ENCODE data around the gene GPR12. TPM values are rescaled to one million over a fixed set of nuclear protein-coding genes. Genes with fewer than 3 reads are reported as not detected.

The GPR12 gene, protein sequence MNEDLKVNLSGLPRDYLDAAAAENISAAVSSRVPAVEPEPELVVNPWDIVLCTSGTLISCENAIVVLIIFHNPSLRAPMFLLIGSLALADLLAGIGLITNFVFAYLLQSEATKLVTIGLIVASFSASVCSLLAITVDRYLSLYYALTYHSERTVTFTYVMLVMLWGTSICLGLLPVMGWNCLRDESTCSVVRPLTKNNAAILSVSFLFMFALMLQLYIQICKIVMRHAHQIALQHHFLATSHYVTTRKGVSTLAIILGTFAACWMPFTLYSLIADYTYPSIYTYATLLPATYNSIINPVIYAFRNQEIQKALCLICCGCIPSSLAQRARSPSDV
- total RNA-seq (2014; rRNA removed; shearing (Covaris generic); ENCODE audit: low replicate concordance) = not detected in 2 replicates

DNA sequence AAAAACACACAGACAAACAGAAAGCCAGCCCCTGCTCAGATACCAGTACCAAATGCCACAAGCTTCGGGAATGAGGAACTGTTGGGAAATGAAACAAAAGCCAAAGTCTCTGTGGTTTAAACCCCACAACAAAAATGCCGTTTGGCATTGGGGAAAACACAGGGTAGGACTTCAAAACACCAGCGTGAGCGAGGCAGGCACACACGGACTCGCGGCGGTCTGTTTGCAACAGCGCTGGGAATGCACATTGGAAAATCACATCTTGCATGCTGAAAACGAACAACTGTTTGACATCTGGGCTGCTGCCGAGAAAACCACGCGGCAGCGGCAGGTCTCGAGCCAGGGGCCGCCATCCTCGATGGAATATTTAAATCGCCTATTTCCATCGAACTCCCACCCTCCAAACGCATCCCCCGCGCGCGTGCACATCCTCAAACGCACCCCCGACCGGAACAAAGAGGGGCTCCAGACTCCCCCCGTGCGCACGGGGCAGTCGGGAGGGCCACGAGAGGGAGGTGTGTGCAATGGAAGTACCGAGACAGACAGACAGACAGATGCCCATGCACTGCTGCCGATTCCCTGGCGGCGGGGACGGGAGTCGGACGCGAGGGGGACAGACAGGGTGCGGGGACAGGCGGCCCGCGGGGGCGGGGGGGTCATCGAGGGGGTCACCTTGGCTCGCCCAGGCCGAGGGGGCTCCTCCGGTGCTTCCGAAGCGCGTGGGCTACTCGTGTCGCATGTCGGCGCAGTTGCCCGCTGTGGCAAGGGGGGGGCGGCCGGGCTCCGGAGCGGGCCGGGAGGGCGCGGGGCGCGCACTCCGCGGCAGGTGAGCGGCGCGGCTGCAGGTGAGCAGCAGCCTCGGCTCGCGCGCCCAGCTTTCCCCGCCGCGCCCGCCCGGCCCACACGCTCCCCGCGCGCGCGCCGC, at the start of gene GPR12:
Gene GPR12, minus strand, starts transcription at position 880 of the 925 bp plus-strand sequence. CDS start 959 bp downstream, outside the sequence.
- no peaks in the 10 kb centered on the region for H3K9me3 ChIP-seq
- H3K4me3 ChIP-seq = peak within 1 kb of the TSS; percentile 9; the same call in 1 of the 2 replicates
- DNase-seq = peak; percentile 14
- no peaks in the 10 kb centered on the region for H3K36me3 ChIP-seq
- peaks cover 76% of the 10 kb centered on the region for H3K27me3 ChIP-seq

DNA sequence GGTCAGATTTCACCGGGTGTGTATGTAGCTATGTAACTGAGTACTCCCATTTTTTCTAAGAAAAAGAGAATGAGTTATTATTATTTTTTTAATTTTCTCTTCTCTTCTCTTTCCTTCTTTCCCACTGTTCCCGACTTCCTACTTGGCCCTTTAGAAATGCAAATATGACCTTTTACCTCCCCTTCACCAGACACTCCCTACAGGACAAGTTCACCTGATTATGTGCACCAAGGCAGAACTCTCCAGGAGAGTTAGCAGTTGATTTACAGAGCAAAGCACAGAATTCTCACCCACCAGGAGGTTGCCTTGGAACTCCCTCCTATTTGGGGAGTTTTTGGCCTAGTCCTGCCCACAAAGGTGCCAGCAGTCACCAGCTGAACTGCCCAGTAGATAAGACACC, 49.5 kb upstream of the GPR12 start:
- Histone ChIP-seq H3K4me3 (no peak overlapping the region), H3K36me3 (no peaks in the 10 kb centered on the region), H3K27me3 (peaks cover 7% of the 10 kb centered on the region; the same call in 1 of the 2 replicates), H3K9me3 (no peaks in the 10 kb centered on the region)
- no peak for DNase-seq

DNA sequence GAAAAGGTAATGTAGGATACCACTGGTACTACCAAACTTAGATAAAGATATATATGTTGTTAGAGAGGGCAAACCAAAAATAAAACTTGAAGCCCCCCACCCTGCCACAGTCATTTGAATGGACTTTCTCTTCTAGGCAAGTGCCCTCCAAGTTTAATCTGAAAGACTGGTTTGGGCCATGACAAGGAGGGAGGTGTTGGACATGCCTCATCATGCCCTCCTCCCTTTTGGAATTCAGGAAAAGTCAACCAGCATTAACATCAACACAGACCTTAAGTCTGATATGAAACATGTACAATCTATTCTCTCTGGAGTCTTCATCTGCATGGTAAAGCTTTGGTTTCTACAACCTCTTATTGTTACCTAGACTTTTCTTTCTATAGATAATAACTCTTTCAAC, 46.3 kb upstream of the GPR12 start:
- H3K4me3 ChIP-seq = no peak overlapping the region
- no peak for DNase-seq
- peaks cover 10% of the 10 kb centered on the region; the same call in 1 of the 2 replicates for H3K27me3 ChIP-seq
- no peaks in the 10 kb centered on the region for H3K36me3 ChIP-seq
- no peaks in the 10 kb centered on the region for H3K9me3 ChIP-seq

DNA sequence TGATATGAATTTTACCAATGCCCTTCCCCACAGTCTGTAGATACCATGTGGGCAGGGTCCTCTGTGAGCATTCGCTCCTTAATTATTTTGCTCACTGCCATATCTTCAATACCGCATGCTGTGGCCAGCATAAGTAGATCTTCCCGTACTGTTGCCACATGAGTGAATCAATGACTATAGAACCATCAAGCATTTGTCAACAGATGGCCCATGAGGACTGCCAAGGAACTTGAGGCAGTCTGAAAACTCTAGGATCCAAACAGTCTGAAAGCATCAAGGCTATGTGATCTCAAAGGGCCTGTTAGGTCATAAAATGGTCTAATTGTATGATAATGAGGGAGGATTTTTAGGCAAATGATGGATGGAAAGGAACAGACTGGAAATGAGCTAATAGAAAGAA, 27.4 kb upstream of the GPR12 start:
- Histone ChIP-seq H3K36me3 (no peaks in the 10 kb centered on the region), H3K27me3 (peaks cover 5% of the 10 kb centered on the region; the same call in 1 of the 2 replicates), H3K4me3 (no peak overlapping the region), H3K9me3 (no peaks in the 10 kb centered on the region)
- no peak for DNase-seq

DNA sequence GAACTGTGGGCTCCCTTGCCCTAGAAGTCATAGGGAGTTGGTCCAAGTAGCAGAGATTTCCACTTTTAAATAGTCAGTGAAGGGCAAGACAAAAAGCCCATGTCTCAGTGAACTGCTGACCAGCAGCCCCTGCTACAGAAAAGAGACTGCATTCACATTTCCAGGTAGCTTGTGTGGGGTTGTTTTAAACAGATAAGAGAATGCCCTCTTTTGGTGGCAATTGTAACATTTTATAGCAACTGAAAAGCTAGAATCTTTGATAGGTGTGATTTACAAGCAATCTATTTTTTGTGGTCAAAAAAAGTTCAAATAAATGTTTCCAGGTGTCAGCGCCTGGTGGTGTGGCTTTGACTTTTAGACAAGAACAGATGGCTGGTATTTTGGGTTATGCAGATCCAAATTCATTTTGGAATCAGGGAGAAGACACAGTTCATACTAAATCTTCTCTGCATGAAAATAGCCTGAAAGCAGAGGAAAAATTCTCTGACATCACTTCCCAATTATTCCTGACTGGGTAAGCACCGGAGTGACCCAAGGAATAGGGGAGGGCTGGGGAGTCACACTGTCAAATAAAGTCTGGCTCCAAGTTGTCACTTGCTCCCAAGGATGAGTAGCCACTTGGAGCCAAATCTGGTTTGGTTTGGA, 26.2 kb upstream of the GPR12 start:
- Histone ChIP-seq H3K9me3 (no peaks in the 10 kb centered on the region), H3K4me3 (no peak overlapping the region), H3K36me3 (no peaks in the 10 kb centered on the region), H3K27me3 (peaks cover 10% of the 10 kb centered on the region; the same call in 1 of the 2 replicates)
- DNase-seq = no peak

DNA sequence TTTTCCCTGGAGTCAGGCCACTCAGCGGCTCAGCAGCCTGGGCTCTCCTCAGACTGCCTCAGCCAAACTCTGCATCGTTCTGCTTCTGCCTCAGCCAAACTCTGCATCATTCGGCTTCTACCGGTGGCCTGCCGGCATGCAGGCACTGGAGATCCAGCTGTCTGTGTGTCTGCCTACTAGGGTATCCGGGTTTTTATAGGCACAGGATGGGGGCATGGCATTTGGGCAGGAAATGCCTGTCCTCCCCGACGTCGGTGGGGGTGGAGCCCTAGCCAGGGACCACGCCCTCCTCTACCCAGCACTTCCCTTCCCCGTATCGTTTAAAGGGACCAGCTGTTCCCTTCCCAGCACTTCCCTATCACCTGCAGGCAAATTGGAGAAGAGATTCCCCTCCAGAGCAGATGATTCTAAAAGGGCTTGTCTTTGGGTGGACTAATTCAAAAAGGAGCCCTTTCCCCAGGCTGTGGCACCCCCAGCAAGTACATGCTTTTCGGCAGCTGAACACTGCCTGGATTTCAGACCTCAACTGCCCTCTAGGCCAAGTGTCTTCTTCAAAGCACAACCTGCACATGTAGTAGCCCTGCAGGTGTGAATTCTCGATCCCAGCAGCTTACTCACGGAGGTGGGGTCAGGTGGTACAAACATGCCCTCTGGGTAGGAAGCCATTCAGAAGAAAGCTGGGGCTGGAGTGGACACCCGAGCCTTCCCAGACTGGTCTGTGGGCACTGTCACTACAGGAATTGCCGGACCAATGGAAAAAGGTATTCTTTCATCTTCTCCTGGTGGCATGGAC, 25.4 kb upstream of the GPR12 start:
- Histone ChIP-seq H3K27me3 (peaks cover 10% of the 10 kb centered on the region; the same call in 1 of the 2 replicates), H3K36me3 (no peaks in the 10 kb centered on the region), H3K4me3 (no peak overlapping the region), H3K9me3 (no peaks in the 10 kb centered on the region)
- DNase-seq = peak; percentile 68

DNA sequence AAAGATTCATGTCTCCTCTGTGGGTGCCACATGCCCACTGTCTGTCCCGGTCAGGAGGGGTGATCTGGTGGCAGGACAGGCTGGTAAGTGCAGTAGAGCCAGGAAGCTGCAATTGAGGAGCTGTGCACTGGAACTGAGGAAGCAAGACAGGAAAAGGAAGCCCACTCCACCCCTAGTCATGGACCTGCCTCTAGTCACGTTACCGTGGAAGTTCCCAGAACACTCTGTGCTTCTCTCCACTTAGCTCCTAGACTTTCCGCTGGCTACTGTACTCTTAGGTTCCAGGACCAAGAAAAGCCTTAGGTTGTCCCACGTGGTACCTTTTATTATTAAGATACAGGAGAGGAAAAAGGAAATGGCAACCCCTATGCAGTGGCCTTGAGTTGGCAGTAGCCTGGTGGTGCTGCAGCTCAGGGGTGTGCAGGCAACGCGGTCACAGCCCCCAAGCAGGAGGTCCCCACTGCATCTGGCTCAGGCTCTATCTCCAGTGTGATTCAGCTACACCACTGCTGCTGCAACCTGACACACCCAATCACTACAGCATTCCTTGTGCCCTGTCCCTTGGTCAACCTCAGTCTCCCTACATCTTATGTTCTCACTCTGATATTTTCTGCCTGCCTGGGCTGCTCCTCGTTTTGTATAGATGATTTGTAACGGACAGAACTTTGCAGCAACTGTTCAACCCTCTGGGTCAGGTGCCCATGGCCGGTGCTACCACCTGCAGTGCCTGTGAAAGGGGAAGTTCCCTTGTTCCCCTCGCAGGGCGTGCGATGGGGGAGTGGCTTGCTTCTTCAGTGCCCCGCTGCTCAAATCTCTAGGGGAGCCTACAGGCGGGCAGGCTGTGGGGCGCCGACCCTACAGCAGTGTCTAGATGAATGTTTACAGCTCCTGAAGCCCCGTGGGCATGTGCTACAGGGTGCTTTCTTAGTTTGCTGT, 24.4 kb upstream of the GPR12 start:
- peaks cover 13% of the 10 kb centered on the region for H3K27me3 ChIP-seq
- DNase-seq = no peak
- H3K36me3 ChIP-seq = no peaks in the 10 kb centered on the region
- no peaks in the 10 kb centered on the region for H3K9me3 ChIP-seq
- H3K4me3 ChIP-seq = no peak overlapping the region

DNA sequence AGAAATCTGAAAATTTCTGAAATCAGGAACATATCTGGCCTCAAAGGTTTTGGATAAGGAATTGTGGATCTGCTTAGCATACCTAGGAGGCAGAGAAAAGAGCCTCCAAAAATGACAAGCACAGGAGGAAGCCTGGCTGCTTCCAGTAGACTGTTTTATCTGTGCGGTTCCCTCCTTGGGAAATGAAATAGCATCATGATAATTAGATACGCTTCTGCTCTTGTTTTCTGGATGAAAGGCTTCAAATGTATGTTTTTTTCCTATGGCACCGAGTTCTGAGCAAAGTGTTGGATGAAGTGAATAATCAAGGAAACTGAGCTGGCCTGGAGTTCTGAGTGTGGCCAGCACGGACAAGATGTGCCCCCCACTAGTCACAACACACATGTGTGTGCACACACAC, 19.8 kb upstream of the GPR12 start:
- Histone ChIP-seq H3K36me3 (no peaks in the 10 kb centered on the region), H3K9me3 (no peaks in the 10 kb centered on the region), H3K4me3 (no peak overlapping the region), H3K27me3 (peaks cover 12% of the 10 kb centered on the region)
- DNase-seq = no peak

DNA sequence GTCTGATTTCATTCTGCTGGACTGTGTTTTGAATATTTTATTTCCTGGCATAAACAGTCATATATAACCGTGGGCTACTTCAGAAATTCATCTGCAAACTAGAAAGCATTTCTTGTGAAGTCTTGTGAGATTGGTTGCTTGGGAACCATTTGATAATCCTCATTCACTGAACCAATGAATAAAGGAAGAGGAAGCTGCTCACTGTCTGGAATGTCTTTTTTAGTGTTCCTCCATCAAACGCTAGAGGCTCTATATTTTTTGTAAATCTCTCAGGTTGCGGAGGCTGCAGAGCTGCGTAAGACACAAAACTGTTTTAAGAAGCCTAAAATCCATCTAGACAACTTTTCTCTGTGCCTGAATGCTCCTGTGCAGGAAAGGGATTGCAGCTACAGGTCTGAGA, 18.7 kb upstream of the GPR12 start:
- no peak overlapping the region for H3K4me3 ChIP-seq

DNA sequence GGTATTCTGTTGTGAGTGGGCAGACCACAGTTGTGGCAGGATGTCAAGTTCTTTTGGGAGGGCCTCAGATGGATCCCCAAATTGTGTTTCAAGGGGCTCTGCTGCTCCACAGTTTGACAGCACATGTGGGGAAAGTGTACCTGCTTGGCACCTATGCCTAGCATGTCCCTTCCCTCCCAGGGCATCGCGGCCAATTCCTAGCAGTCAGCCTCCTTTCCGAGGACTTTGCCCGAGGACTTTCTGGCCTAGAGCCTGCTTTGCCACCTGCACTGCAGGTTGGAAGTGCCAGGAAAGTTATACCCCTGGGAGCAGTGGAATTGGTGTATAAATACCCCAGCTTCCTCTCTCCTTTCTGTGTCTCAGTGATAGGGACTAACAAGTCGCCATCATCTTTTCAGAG, 11.9 kb upstream of the GPR12 start:
- Histone ChIP-seq H3K36me3 (no peaks in the 10 kb centered on the region), H3K27me3 (no peaks in the 10 kb centered on the region; the same call in 1 of the 2 replicates), H3K4me3 (no peak overlapping the region), H3K9me3 (no peaks in the 10 kb centered on the region)
- no peak for DNase-seq

More for the DNA sequence above, 18.7 kb upstream of the GPR12 start:
- no peak for DNase-seq
- Histone ChIP-seq H3K36me3 (no peaks in the 10 kb centered on the region), H3K27me3 (peaks cover 11% of the 10 kb centered on the region), H3K9me3 (no peaks in the 10 kb centered on the region)

DNA sequence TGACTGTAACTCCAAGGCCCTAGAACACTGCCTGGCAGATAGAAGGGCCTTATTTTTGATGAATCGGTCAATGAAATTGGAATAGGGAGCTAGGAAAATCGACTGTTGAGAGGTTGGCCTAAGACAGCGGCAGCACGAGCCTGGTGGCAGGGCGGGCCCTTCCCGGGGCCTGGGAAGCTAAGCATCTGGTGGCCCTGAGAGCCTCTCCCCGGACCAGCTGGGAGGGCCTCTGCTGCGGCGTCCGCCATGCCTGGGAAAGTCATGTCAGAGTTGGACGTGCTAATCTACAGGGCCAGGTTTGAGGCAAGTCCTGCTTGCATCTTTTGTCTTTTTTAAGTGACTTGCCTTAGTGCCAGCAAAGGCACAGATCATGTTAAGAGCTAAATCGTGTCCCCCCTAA, 11.2 kb upstream of the GPR12 start:
- Histone ChIP-seq H3K4me3 (no peak overlapping the region), H3K27me3 (no peaks in the 10 kb centered on the region; the same call in 1 of the 2 replicates), H3K36me3 (no peaks in the 10 kb centered on the region), H3K9me3 (no peaks in the 10 kb centered on the region)
- DNase-seq = no peak

DNA sequence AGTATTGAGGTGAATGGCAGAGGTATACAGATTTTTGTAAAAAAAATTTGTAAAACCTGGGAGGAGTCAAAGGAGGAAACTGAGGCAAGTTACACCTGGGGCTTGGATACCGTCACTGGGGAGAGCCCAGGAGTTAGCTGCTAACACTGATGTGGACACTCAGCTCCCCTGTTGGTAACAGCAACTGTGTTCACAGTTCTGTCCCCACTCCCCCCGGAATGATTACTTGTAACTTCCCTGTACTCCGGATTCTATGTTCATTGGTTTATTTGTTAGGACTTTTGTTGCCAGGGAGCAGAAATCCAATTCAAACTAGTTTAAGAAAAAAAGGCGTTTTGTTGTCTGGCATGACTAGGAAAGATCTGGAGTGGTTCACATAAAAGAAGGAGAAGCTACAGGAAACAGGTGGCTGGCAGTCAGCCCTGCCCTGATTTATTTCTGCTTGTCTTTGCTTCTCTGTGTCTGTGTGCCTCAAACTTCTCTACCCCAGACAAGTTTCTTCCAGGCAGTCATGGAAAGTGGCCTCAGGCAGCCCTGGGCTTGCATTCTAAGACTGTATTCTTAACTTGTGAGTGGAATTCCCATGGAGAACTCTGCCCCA, 2.3 kb upstream of the GPR12 start:
- H3K27me3 ChIP-seq = peaks cover 57% of the 10 kb centered on the region
- no peak for DNase-seq
- no peaks in the 10 kb centered on the region for H3K36me3 ChIP-seq
- H3K4me3 ChIP-seq = no peak overlapping the region
- no peaks in the 10 kb centered on the region for H3K9me3 ChIP-seq

DNA sequence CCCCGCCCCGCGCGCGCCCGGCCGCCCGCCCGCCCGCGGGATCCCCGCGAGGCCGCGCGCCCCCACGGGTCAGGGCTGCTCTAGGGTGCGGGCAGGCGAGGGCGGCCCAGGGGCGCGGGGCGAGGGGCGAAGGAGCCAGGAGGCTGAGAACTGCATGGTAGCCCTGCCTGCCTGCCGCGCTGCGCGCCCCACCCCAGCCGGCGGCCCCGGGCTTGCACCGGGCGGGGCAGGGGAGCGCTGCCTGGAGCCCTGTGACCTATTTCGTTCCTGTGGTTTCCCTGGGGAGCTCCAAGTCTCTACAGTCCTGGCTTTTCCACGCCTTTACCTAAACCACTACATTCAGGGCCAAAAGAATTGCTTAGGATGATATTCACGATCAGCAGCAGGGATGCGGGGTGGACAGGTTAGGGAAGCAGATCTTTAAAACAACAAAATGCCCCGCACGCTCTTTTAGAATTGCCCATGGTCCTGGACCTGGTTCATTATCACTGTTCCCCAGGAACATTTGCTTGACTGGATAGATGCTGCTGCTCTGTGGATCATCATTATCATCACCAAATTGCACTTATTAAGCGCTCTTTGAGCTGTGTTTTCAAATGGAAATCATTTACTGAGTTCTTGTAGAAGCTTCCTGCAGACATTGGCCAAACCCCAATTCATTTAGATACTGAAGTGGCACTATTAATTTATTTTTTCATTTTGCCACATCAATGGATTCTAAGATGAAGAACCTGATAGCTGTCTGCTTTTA, 421 bp upstream of the GPR12 start:
- no peak for DNase-seq
- peaks cover 72% of the 10 kb centered on the region for H3K27me3 ChIP-seq

DNA sequence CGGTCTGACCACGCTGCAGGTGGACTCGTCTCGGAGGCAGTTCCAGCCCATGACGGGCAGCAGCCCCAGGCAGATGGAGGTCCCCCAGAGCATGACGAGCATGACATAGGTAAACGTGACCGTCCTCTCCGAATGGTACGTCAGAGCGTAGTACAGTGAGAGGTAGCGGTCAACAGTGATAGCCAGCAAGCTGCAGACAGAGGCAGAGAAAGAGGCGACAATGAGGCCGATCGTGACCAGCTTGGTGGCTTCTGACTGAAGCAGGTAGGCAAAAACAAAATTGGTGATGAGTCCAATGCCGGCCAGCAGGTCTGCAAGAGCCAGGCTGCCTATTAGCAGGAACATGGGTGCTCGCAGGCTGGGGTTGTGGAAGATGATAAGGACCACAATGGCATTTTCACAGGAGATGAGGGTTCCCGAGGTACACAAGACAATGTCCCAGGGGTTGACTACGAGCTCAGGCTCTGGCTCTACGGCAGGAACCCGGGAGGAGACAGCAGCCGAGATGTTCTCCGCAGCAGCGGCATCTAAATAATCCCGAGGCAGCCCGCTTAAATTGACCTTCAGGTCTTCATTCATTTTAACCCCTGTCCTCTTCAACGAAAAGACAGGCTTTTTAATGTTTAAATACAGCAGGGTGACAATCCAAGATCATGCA, 1.2 kb downstream of the GPR12 start:
- no peak for DNase-seq
- peaks cover 71% of the 10 kb centered on the region for H3K27me3 ChIP-seq
- H3K36me3 ChIP-seq = no peaks in the 10 kb centered on the region
- no peaks in the 10 kb centered on the region for H3K9me3 ChIP-seq
- H3K4me3 ChIP-seq = no peak overlapping the region

More for the DNA sequence above, 421 bp upstream of the GPR12 start:
- H3K9me3 ChIP-seq = no peaks in the 10 kb centered on the region
- H3K36me3 ChIP-seq = no peaks in the 10 kb centered on the region
- H3K4me3 ChIP-seq = no peak overlapping the region

Data from MG63 (cell line).